ENCODE measurements around the gene CRPPA. TPM values are rescaled to one million over a fixed set of nuclear protein-coding genes. Genes with fewer than 3 reads are reported as not detected.
"Not testable (repeated sequence)": the region's sequence is repeated elsewhere in the genome, so short reads cannot be mapped to it uniquely, and the experiment has no call there.

Gene CRPPA
- total RNA-seq, 1 donor from 2014 or later, result 2.9 TPM

DNA sequence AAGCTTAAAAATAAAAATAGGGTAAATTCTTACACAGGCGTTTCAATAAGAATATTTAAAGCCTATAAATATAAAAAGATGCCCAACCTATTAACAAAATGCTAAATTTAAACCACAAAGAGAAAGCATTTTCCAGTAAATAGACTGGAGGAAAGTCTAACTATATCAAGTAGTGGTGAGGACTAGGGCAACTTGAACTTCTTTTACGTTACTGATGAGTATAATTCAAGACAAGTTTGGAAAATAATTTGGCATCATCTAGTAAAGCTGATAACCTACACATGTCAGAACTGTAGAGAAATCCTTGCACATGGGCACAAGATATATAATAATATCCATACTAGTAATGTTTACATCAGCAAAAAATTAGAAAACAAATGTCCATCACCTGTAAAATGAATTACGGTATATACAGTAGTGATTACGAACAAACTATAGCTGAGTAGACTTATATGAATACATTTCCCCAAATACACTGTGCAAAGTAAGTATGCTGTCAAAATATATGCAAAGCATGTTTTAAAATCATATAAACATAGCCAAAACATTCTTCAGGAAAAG lies 27.4 kb downstream of the CRPPA start:
- Mint-ChIP-seq H3K4me3 (no peak overlapping the region), H3K4me1 (ENCODE audit: unreplicated experiment) (no peaks in the 10 kb centered on the region), H3K9me3 (peaks cover 13% of the 10 kb centered on the region), H3K27ac (no peak overlapping the region), H3K27me3 (no peaks in the 10 kb centered on the region), H3K36me3 (peaks cover 11% of the 10 kb centered on the region)
- DNase-seq (ENCODE audit: extremely low spot score, unreplicated experiment), result no peak
- no peak for TF ChIP-seq CTCF (conservative IDR thresholded peaks at IDR 0.05)

DNA sequence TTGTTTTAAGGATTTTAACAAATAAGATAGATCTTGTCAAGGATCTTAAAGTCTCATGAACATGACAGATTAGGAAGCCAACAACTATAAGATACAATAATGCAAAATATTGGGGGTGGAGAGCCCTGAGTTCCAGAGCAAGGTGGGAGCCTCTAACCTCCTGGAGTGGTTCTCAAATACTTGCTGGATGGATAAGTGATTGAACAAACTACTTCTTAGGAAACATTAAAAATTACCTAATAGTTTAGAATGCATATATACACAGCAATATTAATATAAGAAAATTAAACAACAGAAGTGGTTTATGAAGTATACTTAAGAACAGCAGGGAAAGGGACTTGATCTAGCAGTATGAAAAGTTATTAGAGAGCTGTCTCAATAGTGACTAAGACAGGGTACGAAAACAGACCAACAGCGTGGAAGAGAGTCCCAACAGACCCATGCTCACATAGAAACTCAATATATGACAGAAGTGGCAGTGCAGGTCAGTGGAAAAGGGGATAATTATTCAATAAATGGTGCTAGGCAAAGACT lies 28.3 kb downstream of the CRPPA start:
- peaks cover 11% of the 10 kb centered on the region for H3K36me3 Mint-ChIP-seq
- no peak for DNase-seq (ENCODE audit: extremely low spot score, unreplicated experiment)
- peaks cover 13% of the 10 kb centered on the region for H3K9me3 Mint-ChIP-seq
- no peaks in the 10 kb centered on the region for H3K27me3 Mint-ChIP-seq
- no peak for TF ChIP-seq CTCF (conservative IDR thresholded peaks at IDR 0.05)
- H3K27ac Mint-ChIP-seq, result no peak overlapping the region
- H3K4me1 Mint-ChIP-seq (ENCODE audit: unreplicated experiment), result no peaks in the 10 kb centered on the region
- H3K4me3 Mint-ChIP-seq, result no peak overlapping the region

DNA sequence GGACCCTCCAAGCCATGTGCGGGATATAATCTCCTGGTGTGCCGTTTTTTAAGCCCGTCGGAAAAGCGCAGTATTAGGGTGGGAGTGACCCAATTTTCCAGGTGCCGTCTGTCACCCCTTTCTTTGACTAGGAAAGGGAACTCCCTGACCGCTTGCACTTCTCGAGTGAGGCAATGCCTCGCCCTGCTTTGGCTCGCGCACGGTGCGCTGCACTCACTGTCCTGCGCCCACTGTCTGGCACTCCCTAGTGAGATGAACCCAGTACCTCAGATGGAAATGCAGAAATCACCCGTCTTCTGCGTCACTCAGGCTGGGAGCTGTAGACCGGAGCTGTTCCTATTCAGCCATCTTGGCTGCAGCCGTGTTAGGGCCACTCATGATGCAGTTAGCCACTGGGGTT lies 37.6 kb downstream of the CRPPA start:
- H3K9me3 Mint-ChIP-seq, result peaks cover 11% of the 10 kb centered on the region
- not testable (repeated sequence) for H3K27ac Mint-ChIP-seq; H3K27me3 Mint-ChIP-seq; H3K36me3 Mint-ChIP-seq; H3K4me1 Mint-ChIP-seq (ENCODE audit: unreplicated experiment); H3K4me3 Mint-ChIP-seq; DNase-seq (ENCODE audit: extremely low spot score, unreplicated experiment)

GRCh38 chr7:16383103-16383502 lies 38.2 kb downstream of the CRPPA start:
- H3K4me1 Mint-ChIP-seq (ENCODE audit: unreplicated experiment); H3K27ac Mint-ChIP-seq; H3K4me3 Mint-ChIP-seq; DNase-seq (ENCODE audit: extremely low spot score, unreplicated experiment); H3K27me3 Mint-ChIP-seq; H3K36me3 Mint-ChIP-seq: not testable (repeated sequence)
- peaks cover 11% of the 10 kb centered on the region for H3K9me3 Mint-ChIP-seq

Other genes starting within 250 kb of the CRPPA start
- 5.4 and 6.0 TPM in 2 replicates for gene SOSTDC1, start 44.2 kb upstream of the CRPPA start, total RNA-seq (ENCODE audit: low replicate concordance)
- not detected in 2 replicates for gene LRRC72, start 105.3 kb upstream of the CRPPA start, total RNA-seq (ENCODE audit: low replicate concordance)
- gene ANKMY2, start 224.2 kb upstream of the CRPPA start, total RNA-seq (ENCODE audit: low replicate concordance), result 15.2 and 21.5 TPM in 2 replicates
- gene BZW2, start 224.6 kb upstream of the CRPPA start, total RNA-seq (ENCODE audit: low replicate concordance), result 73.3 and 89.8 TPM in 2 replicates